GM21360 (cell line): ENCODE data around the gene EBNA1BP2.
A peak's percentile ranks its signal among the peaks of the same experiment; 100 is the strongest.
"Not testable (repeated sequence)": the region's sequence is repeated elsewhere in the genome, so short reads cannot be mapped to it uniquely, and the experiment has no call there.

ENCODE experiments used
- ATAC-seq: cut with Tn5 transposase; IDR thresholded peaks from one replicate; pipeline ENCODE4 v1.9.1; 2021; ENCODE audit warnings: mild to moderate bottlenecking, moderate library complexity; ENCODE audit not compliant: unreplicated experiment

EBNA1BP2 gene

DNA sequence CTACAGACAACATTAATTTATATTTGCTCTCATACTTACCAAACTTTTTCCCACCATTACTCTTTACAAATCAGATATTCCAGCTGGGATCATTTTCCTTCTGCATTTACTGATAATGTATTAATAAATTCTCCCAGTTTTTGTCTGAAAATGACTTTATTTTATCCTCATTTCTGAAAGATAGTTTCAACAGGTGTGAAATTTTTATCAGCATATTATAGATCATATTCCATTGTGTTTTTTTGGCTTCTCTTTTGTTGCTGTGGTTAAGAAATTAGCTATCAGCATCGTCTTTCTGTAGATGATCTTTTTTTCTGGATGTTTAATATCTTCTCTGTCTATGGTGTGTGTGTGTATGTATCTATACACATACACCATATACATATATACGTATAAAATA lies 2.8 kb upstream of the EBNA1BP2 start:
- no peak for ATAC-seq

GRCh38 chr1:43172527-43172972 lies 460 bp upstream of the EBNA1BP2 start:
- ATAC-seq: peak; percentile 61

DNA sequence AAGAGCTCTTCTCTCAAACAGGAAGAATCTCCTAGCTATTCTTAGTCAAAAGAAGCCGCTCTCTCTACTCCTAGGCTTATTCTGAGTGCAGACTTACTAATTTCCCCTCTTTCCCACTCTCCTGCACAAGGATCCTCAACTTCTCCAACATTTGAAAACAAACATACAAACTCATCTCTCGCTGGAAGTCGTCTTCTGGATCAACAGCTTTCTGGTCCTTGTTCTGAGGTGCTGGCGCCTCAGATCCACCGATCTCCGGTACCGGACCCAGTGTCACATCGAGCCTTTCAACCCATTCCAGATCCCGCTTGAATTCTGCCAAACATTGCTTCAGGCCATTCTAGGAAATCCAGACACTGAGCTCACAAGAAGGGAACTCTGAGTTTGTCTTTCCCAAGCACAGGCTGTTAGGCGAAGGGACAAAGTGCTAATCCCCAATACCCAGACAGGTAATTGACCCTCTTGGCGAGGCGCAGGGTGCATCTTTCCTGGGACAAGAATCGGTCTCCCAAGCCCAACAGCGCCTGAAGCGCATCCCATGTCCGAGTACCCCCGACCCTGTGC lies 696 bp downstream of the EBNA1BP2 start:
- ATAC-seq: no peak

- ATAC-seq: no peak
Observed at GRCh38 chr1:43165765-43166164, 6.3 kb downstream of the EBNA1BP2 start.

GRCh38 chr1:43165162-43165561 lies 6.9 kb downstream of the EBNA1BP2 start:
- ATAC-seq: no peak

GRCh38 chr1:43156026-43156425 lies 16.1 kb downstream of the EBNA1BP2 start:
- no peak for ATAC-seq

DNA sequence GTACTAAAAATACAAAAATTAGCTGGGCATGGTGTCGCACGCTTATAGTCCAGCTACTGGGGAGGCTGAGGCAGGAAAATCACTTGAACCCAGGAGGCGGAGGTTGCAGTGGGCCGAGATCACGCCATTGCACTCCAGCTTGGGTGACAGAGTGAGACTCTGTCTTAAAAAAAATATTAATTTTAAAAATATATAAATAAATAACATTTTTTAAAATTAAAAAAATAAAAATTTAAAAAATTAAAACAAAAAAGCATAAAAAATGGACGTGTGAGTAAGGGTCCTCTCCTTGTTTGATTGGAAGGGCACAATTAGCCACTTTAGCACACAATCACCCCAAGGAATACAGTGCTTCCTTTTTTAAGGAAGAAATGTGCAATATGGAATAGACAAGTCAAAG lies 18.6 kb downstream of the EBNA1BP2 start:
- no peak for ATAC-seq

- ATAC-seq: no peak
Observed at GRCh38 chr1:43152866-43153265, 19.2 kb downstream of the EBNA1BP2 start.

DNA sequence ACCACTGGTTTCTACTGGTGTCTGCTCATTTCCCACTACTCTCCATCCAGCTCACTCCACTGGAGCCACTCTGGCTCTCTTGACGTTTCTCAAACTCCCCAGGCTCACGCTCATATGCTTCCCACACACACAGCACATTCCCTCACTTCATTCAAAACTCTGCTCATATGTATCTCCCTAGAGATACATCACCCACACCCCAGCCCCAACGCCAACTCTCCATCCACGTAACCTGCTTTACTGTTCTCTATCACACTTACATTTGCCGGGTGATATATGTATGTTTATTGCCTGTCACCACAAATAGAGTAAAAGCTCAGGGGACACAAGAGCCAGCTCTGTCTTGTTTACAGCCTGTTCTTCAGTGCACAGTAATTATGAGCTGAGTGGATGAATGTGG lies 22.2 kb downstream of the EBNA1BP2 start:
- no peak for ATAC-seq

DNA sequence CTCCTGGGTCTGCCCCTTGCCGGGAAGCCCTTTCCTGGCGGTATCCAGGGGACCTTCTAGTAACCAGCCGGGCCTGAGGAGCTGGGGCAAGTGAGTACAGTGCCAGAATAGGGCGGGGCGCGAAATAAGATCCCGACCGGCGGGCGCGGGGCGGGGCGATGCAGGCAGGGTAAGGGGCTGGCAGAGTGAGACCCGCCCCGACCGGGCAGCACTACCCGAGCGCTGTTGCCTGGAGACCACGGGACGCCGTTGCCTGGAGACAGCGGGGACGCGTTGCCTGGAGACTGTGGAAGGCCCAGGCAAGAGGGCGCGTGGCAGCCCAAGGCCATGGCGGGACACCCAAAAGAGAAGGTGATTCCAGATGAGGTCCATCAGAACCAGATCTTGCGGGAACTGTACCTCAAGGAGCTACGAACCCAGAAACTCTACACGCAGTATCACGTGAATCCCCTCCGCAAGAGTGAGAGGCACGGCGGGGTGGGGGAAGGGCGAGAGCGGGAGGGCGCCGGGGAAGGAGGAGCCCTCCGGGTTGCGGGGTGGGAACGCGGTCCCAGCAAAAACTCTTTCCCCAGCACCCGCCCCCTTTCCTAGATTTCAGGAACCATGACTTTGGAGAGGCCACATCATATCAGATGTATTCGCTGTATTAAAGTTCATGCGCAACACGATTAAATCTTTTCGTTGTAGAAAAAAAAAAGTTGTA lies 24.3 kb downstream of the EBNA1BP2 start:
- ATAC-seq: no peak

- no peak for ATAC-seq
Observed at GRCh38 chr1:43144237-43144636, 27.9 kb downstream of the EBNA1BP2 start.

DNA sequence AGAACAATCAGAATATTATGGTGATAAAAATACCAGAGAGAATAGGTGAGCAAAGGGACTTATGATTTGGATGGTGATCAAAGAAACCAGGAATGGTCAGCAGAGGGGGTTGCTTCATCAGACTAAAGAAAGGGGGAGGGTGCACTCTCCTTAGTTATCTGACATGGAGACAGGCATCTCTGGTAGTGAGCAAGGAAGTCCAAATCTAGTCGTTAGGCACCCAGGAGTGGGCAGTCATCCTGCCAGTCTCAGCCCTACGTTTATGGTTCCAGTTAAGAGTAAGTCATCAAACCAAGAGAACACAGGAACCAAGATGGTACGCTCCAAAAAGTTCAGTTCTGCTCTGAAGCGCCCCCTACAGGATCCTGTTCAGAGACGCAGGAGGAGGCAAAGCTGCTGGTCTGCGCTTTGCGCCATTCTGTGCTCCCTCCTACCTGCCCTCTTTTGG lies 28.6 kb downstream of the EBNA1BP2 start:
- no peak for ATAC-seq

- no peak for ATAC-seq
Observed at GRCh38 chr1:43140583-43140982, 31.5 kb downstream of the EBNA1BP2 start.

DNA sequence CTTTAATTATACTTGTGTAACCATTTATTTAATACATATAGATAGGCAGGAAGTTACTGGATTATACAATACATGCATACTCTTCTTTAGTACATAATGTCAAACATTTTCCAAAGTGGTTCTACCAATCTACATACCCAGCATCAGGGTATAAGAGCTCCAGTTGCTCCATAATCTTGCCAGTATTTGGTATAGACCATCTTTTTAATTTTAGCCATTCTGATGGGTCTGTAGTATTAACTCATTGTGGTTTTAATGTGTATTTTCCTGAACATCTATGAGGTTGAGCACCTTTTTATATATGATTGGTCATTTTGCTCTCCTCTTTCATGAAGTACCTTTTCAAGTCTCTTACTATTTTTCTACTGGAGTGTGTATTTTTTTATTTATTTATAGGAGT lies 32.1 kb downstream of the EBNA1BP2 start:
- ATAC-seq: no peak

DNA sequence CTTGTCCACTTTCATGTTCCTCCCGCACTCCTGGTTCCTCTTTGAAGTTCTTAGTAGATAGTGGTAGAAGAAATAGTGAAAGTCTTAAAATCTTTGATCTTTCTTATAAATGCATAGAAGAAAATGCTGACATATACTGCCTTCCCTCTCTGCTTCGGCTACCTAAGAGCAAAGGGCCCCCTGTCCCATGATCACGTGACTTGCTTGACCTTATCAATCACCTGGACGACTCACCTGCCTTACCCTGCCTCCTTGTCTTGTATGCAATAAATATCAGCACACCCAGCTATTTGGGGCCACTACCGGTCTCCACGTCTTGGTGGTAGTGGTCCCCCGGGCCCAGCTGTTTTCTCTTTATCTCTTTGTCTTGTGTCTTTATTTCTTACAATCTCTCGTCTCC lies 32.8 kb downstream of the EBNA1BP2 start:
- ATAC-seq: not testable (repeated sequence)

GRCh38 chr1:43137445-43138052 lies 34.5 kb downstream of the EBNA1BP2 start:
- ATAC-seq: no peak

GRCh38 chr1:43135857-43136781 lies 36.0 kb downstream of the EBNA1BP2 start:
- ATAC-seq: no peak

GRCh38 chr1:43134640-43135039 lies 37.5 kb downstream of the EBNA1BP2 start:
- no peak for ATAC-seq

DNA sequence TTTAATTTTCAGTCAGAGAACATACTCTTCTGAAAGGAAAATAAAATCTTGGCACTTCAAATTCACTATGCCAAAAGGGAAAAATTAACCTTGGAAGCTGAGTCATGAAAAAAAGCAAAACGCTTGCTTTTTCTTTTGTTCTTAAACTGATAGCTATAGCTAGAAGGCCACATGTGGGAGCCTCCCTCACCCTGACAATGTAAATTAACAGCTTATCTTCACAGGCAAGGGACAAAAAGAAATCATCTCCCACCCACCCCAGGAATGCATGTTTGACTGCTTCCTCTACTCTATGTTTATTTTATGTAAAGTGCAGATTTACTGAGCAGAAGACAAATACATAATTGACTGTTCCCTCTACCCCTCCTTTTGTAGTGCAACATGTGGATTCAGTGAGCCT lies 38.0 kb downstream of the EBNA1BP2 start:
- no peak for ATAC-seq

DNA sequence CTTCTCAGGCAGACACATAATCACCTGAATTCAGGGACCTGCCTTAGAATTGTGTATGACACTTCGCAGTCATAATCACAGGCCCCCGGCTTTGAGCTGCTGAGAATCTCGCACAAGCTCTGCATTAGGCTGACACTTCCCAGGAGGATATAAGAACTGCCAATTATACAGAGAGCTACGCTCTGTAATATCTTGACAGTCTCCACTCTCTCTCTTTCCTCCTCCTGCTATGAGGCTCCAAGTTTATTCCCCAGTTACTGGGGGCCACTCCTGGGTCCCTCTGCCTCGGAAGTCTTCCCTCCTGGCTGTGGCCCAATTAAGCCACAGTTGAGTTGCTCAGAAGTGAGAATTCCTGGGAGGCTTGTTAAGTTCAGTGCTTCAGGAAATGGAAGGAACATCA lies 42.7 kb downstream of the EBNA1BP2 start:
- ATAC-seq: no peak

DNA sequence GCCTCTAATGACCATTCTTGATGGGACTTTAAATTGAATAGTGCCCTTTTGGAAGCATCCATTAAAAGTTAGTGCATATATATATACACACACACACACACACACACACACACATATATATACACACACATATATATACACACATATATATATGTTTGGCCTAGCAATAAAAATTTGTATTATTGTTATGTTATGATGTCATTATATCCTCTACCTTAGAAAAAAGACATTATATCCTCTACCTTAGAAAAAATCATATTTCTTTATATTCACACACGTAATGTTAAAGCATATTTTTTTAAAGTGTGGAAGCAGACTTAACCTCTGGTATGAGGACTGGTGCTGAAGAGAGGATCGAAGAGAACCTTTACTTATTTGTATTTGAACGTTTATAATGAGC lies 43.3 kb downstream of the EBNA1BP2 start:
- ATAC-seq: no peak
